ENCODE measurements around the gene PEAK3. TPM values are rescaled to one million over a fixed set of nuclear protein-coding genes. Genes with fewer than 3 reads are reported as not detected.

PEAK3 gene
- total and polyA plus RNA-seq, 2 donors (not counting 1 experiment from before 2014, with no cell fraction given) = 0.18 to 0.71 TPM

DNA sequence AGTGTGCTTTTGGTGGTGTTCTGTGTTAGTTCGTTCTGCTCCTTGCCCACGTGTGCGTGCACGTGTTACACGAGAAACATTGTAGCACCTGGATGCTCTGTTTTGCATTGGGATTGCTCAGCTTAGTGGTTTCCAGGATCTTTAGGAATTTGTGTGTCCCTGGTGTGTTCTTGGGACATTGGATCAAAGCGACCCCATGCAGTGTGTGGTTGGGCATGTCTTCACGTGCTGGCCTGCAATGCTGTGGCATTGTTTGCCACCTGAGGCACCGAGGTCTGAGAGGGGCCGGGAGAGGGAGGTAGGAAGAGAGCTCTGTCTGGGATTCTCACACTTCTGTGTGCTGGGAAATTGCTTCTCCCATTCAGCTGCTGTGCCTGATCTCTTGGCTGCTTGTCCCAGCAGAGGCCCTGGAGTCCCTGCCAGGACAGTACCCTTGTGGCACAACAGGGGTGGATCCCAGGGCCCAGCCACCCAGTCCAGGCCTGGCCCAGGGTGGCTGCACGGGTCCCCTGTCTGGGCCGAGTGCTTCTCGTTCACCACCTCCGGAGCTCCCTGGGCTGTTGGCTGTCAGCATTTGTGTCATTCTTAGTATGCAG is 57.1 kb downstream of the PEAK3 start:
- peaks cover 26% of the 10 kb centered on the region for H4K20me1 ChIP-seq (ENCODE audit: control insufficient read depth, insufficient read depth, low read length, poor library complexity, severe bottlenecking)
- H3K9me3 ChIP-seq (ENCODE audit: control extremely low read depth in 1 of 3, control insufficient read depth in 2 of 3, insufficient read depth in 1 of 3, low read length in 2 of 3) = no peaks in the 10 kb centered on the region
- H3K79me2 ChIP-seq (ENCODE audit: control insufficient read depth, insufficient read depth, low read length) = peaks cover 17% of the 10 kb centered on the region
- H3K27ac ChIP-seq (ENCODE audit: low read length in 2 of 2) = peak overlapping the region; percentile 43 to 63
- H3K36me3 ChIP-seq (replicated peaks in 1 of 2; ENCODE audit: control extremely low read depth in 1 of 2, control insufficient read depth in 1 of 2, extremely low read depth in 1 of 2, insufficient read depth in 2 of 2, low read length in 1 of 2) = peaks cover 0 to 51% of the 10 kb centered on the region in 2 experiments
- H3K27me3 Mint-ChIP-seq = no peaks in the 10 kb centered on the region
- no peak overlapping the region for H3K4me2 ChIP-seq (replicated peaks; ENCODE audit: low read depth, low read length, poor library complexity, severe bottlenecking)
- H3K9ac ChIP-seq (ENCODE audit: low read length) = no peak overlapping the region
- no peak overlapping the region for H3K4me3 ChIP-seq (ENCODE audit: control extremely low read depth in 1 of 5, extremely low read depth in 1 of 5, insufficient read depth in 1 of 5, low read depth in 2 of 5, low read length in 4 of 5)
- no peak for DNase-seq
- 95% methylated on average over 13 of the region's 13 CpGs for WGBS (ENCODE audit: insufficient coverage)
- H2AFZ ChIP-seq (ENCODE audit: insufficient read depth, low read depth, low read length, poor library complexity, severe bottlenecking) = no peak overlapping the region
- H3K9me3 Mint-ChIP-seq (ENCODE audit: insufficient read depth) = no peaks in the 10 kb centered on the region
- no peaks in the 10 kb centered on the region for H3K27me3 ChIP-seq (replicated peaks in 1 of 4; ENCODE audit: control extremely low read depth in 1 of 4, control insufficient read depth in 3 of 4, insufficient read depth in 4 of 4, low read length in 3 of 4)
- peaks cover 36% of the 10 kb centered on the region for H3K4me1 Mint-ChIP-seq
- ChIA-PET CTCF (no interaction called here), POLR2A (no interaction called here)
- H3K4me1 ChIP-seq (ENCODE audit: control insufficient read depth in 2 of 2, insufficient read depth in 2 of 2, low read length in 2 of 2) = peaks cover 16 to 40% of the 10 kb centered on the region in 2 donors
- intact Hi-C loops (cut with micrococcal nuclease) = loop anchor here (1.0 kb wide), 2 partner anchors 11 to 57 kb away; partner anchors contain the start of genes PLEKHJ1 and SF3A2
- no peak for ATAC-seq (ENCODE audit: low read depth)
- peak overlapping the region; percentile 58 for H3K4me3 Mint-ChIP-seq
- peak overlapping the region; percentile 95 for H3K27ac Mint-ChIP-seq
- no peak for TF ChIP-seq EZH2 (IDR thresholded peaks at IDR 0.05; ENCODE audit: borderline replicate concordance, insufficient read depth, low read depth, low read length, poor library complexity, severe bottlenecking)
- TF ChIP-seq, protein P1, sequence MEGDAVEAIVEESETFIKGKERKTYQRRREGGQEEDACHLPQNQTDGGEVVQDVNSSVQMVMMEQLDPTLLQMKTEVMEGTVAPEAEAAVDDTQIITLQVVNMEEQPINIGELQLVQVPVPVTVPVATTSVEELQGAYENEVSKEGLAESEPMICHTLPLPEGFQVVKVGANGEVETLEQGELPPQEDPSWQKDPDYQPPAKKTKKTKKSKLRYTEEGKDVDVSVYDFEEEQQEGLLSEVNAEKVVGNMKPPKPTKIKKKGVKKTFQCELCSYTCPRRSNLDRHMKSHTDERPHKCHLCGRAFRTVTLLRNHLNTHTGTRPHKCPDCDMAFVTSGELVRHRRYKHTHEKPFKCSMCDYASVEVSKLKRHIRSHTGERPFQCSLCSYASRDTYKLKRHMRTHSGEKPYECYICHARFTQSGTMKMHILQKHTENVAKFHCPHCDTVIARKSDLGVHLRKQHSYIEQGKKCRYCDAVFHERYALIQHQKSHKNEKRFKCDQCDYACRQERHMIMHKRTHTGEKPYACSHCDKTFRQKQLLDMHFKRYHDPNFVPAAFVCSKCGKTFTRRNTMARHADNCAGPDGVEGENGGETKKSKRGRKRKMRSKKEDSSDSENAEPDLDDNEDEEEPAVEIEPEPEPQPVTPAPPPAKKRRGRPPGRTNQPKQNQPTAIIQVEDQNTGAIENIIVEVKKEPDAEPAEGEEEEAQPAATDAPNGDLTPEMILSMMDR (IDR thresholded peaks at IDR 0.05) = no peak

Small RNAs within 50 kb of the gene (small RNA-seq; reads per million reads assigned to genes)
- not detected for gene MIR1227 (ENCODE audit: insufficient read length, low read depth, low replicate concordance)

Other genes with a start within 250 kb of the PEAK3 start
- gene MKNK2, start 230.9 kb downstream of the PEAK3 start, total RNA-seq = 777 and 813 TPM in 2 replicates
- gene MKNK2, start 230.9 kb downstream of the PEAK3 start, polyA plus RNA-seq = 440 and 1,053 TPM in 2 replicates
- gene MOB3A, start 185.8 kb downstream of the PEAK3 start, total RNA-seq = 228 and 235 TPM in 2 replicates
- 186 and 190 TPM in 2 replicates for gene MOB3A, start 185.8 kb downstream of the PEAK3 start, polyA plus RNA-seq
- gene IZUMO4, start 185.3 kb downstream of the PEAK3 start, total RNA-seq = 80.8 and 93.9 TPM in 2 replicates
- gene IZUMO4, start 185.3 kb downstream of the PEAK3 start, polyA plus RNA-seq = 34.8 and 45.9 TPM in 2 replicates
- 96.4 and 108 TPM in 2 replicates for gene AP3D1, start 130.6 kb downstream of the PEAK3 start, total RNA-seq
- gene AP3D1, start 130.6 kb downstream of the PEAK3 start, polyA plus RNA-seq = 109 and 114 TPM in 2 replicates
- gene DOT1L, start 118.2 kb downstream of the PEAK3 start, total RNA-seq = 50.5 and 50.6 TPM in 2 replicates
- 23.5 and 25.5 TPM in 2 replicates for gene DOT1L, start 118.2 kb downstream of the PEAK3 start, polyA plus RNA-seq
- gene PLEKHJ1, start 45.8 kb downstream of the PEAK3 start, total RNA-seq = 82.4 and 86.7 TPM in 2 replicates
- gene PLEKHJ1, start 45.8 kb downstream of the PEAK3 start, polyA plus RNA-seq = 89.2 and 117 TPM in 2 replicates
- gene SF3A2, start 45.4 kb downstream of the PEAK3 start, total RNA-seq = 129 and 140 TPM in 2 replicates
- gene SF3A2, start 45.4 kb downstream of the PEAK3 start, polyA plus RNA-seq = 98.2 and 113 TPM in 2 replicates
- 4.5 and 7.3 TPM in 2 replicates for gene AMH, start 32.9 kb downstream of the PEAK3 start, total RNA-seq
- gene AMH, start 32.9 kb downstream of the PEAK3 start, polyA plus RNA-seq = 1.5 and 1.9 TPM in 2 replicates
- gene JSRP1, start 25.8 kb downstream of the PEAK3 start, total RNA-seq = 2.8 and 3.0 TPM in 2 replicates
- gene JSRP1, start 25.8 kb downstream of the PEAK3 start, polyA plus RNA-seq = 1.6 and 2.1 TPM in 2 replicates
- 3.9 and 4.8 TPM in 2 replicates for gene LINGO3, start 26.0 kb upstream of the PEAK3 start, total RNA-seq
- gene LINGO3, start 26.0 kb upstream of the PEAK3 start, polyA plus RNA-seq = 0.56 and 1.1 TPM in 2 replicates
- gene LSM7, start 46.4 kb upstream of the PEAK3 start, total RNA-seq = 180 and 201 TPM in 2 replicates
- 585 and 820 TPM in 2 replicates for gene LSM7, start 46.4 kb upstream of the PEAK3 start, polyA plus RNA-seq
- gene SPPL2B, start 46.5 kb upstream of the PEAK3 start, total RNA-seq = 479 and 511 TPM in 2 replicates
- gene SPPL2B, start 46.5 kb upstream of the PEAK3 start, polyA plus RNA-seq = 415 and 423 TPM in 2 replicates
- gene TMPRSS9, start 78.1 kb upstream of the PEAK3 start, total RNA-seq = 0.15 TPM in 1 of 2 replicates, not detected in the other
- gene TMPRSS9, start 78.1 kb upstream of the PEAK3 start, polyA plus RNA-seq = not detected in 2 replicates
- 31.9 and 32.5 TPM in 2 replicates for gene TIMM13, start 145.4 kb upstream of the PEAK3 start, total RNA-seq
- 13.0 and 19.4 TPM in 2 replicates for gene TIMM13, start 145.4 kb upstream of the PEAK3 start, polyA plus RNA-seq
- gene LMNB2, start 174.8 kb upstream of the PEAK3 start, total RNA-seq = 20.3 and 20.8 TPM in 2 replicates
- gene LMNB2, start 174.8 kb upstream of the PEAK3 start, polyA plus RNA-seq = 8.8 and 8.9 TPM in 2 replicates
- 166 and 167 TPM in 2 replicates for gene GADD45B, start 194.0 kb upstream of the PEAK3 start, total RNA-seq
- gene GADD45B, start 194.0 kb upstream of the PEAK3 start, polyA plus RNA-seq = 215 and 261 TPM in 2 replicates

Measured in B cell (primary cell).